ENCODE results near the gene KIF16B.

- TF ChIP-seq EZH2 (IDR thresholded peaks at IDR 0.05; ENCODE audit: low read length, unreplicated experiment) (no peak), CTCF (conservative IDR thresholded peaks at IDR 0.05; ENCODE audit: low read depth, low read length) (no peak), EZH2phosphoT487 (IDR thresholded peaks at IDR 0.05; ENCODE audit: borderline replicate concordance, low read length) (no peak)
Measured at GRCh38 chr20:16596991-16597390, 23.7 kb upstream of the KIF16B start.

Measured in PC-3 (cell line).